Measurements from ENCODE around the gene LYPLAL1. TPM values are rescaled to one million over a fixed set of nuclear protein-coding genes. Genes with fewer than 3 reads are reported as not detected.
"Not testable (repeated sequence)": the region's sequence is repeated elsewhere in the genome, so short reads cannot be mapped to it uniquely, and the experiment has no call there.

Gene LYPLAL1
- total RNA-seq, 2 experiments from 2014 or later = 23.1 to 24.0 TPM

DNA sequence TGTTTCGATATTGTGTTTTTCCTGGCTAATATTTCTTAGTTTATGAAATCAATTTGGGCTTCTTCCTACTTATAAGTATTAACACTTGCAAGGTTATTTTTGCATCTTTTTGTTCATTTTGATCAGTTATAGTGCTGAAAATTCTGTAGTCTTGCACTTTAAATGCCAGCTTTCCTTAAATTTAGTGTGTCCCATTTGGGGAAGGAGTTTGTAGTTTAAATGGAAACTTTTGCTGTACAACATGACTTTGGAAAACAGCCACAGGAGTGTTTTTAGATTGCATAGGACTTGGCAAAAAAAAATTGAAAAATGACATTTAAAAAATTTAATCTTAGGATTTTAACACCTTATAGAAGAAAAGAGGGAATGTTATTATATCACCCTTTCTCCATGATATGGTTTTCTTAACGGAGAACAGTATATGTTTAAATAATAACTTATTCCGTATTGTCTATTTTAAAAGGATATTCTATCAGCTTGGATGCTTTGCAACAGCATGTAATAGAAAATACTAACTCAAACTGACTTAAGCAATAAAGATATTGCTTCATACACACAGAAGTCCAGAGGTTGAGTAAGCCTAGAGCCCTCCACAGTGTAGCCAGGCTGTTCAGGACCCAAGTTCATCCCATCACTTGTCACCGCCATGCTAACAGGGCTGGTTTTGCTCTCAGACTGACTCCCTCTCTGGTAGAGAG lies 53.8 kb downstream of the LYPLAL1 start:
- Mint-ChIP-seq H3K27me3 (no peaks in the 10 kb centered on the region), H3K9me3 (no peaks in the 10 kb centered on the region), H3K36me3 (peaks cover 14% of the 10 kb centered on the region), H3K4me1 (ENCODE audit: low read depth) (no peaks in the 10 kb centered on the region), H3K27ac (no peak overlapping the region), H3K4me3 (no peak overlapping the region)
- CTCF ChIA-PET = no interaction called here
- DNase-seq = no peak
- intact Hi-C loops (cut with micrococcal nuclease) = no loop called here
- POLR2A ChIA-PET = no interaction called here

DNA sequence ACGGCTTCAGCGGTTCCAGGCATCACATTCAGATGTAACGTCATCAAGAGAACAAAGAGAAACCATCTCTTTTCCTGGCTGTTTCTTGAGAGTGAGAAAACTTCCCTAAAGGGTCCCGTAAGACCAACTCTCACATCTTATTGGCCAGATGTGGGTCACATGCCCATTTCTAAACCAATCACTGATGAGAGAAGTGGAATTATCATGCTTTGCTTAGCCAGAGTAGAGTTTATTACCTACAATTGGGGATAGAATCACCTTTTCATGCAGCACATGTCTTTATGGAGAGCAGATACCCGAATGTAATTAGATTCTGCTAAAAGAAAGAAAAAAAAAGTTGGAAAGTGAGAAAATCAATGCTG lies 54.4 kb downstream of the LYPLAL1 start:
- H3K9me3 Mint-ChIP-seq = no peaks in the 10 kb centered on the region
- H3K27ac Mint-ChIP-seq = no peak overlapping the region
- ChIA-PET CTCF (no interaction called here), POLR2A (no interaction called here)
- no peak overlapping the region for H3K4me3 Mint-ChIP-seq
- H3K36me3 Mint-ChIP-seq = peaks cover 14% of the 10 kb centered on the region
- no peaks in the 10 kb centered on the region for H3K27me3 Mint-ChIP-seq
- H3K4me1 Mint-ChIP-seq (ENCODE audit: low read depth) = no peaks in the 10 kb centered on the region
- DNase-seq = no peak
- intact Hi-C loops (cut with micrococcal nuclease) = no loop called here

DNA sequence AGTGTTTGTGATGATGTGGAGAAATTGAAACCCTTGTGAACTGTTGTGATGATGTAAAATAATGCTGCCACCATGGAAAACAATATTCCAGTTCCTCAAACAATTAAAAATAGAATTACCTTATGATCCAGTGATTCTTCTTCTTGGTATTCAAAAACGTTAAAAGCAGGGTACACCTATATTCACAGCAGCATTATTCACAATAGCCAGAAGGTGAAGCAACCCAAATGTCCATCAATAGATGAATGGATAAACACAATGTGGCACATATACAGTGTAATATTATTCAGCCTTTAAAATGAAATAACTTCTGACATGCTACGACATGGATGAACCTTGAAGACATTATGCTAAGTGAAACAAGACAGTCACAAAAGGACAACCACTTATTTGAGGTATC lies 59.2 kb downstream of the LYPLAL1 start:
- Mint-ChIP-seq H3K36me3 (peaks cover 11% of the 10 kb centered on the region), H3K4me3 (no peak overlapping the region), H3K9me3 (no peaks in the 10 kb centered on the region), H3K27ac (no peak overlapping the region), H3K27me3 (no peaks in the 10 kb centered on the region), H3K4me1 (ENCODE audit: low read depth) (no peaks in the 10 kb centered on the region)
- intact Hi-C loops (cut with micrococcal nuclease) = no loop called here
- DNase-seq = no peak
- ChIA-PET CTCF (no interaction called here), POLR2A (no interaction called here)

DNA sequence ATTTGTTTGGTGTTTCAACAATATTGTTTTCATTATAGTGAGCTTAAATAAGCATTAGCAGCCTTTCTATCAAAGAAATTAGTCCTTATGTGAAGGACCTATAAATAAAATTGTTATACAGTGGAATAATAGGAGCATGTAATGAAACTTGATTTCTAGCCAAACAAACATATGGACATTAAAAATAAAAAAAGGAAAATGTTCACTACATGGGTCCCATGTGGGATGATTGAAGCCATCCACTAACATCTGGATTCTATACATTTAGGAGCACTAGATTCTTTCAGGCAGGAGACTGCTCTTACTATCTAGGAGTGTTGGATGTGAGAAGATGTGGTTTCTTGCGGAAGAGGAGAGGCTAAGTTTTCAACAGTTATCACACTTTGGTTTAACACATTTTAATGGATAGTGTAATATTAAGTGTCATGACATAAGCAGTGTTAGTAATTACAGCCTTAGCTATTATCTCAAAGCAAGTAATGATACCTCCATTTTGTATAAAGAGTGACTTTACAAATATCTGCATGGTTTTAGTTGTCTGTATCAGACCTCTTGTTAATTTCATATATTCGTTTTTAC lies 62.3 kb downstream of the LYPLAL1 start:
- Mint-ChIP-seq H3K27me3 (no peaks in the 10 kb centered on the region), H3K4me1 (ENCODE audit: low read depth) (no peaks in the 10 kb centered on the region), H3K9me3 (no peaks in the 10 kb centered on the region), H3K4me3 (no peak overlapping the region), H3K36me3 (peaks cover under 1% of the 10 kb centered on the region), H3K27ac (no peak overlapping the region)
- DNase-seq = no peak
- ChIA-PET POLR2A (no interaction called here), CTCF (no interaction called here)
- intact Hi-C loops (cut with micrococcal nuclease) = no loop called here

DNA sequence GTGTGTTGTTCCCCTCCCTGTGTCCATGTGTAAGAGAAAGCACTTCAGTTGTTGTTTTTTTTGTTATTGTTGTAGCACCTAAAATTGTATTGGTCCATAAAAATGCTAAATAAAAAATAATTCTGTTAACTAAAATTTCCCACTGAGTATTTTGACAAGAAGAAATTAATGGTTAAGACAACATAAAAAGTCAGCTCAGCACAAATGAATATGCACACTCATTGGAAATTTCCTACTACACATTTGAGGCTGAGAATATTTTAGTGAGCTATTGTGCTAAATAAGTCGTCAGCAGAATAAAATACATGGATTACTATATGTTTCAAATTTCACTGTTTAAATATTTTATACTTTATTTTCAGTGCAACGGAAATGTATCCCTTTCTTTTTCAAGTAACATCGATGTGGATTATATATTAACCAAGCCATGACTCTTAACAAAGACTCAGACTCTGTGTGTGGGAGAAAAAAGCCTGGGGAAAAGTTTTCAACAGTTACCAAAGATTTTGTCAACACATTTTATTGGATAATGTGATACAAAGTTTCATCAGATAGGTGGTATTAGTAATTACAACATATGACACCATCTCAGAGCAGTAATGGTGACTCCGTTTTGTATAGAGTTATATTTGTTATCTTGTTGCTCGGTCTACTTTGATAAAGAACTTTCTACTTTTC lies 63.4 kb downstream of the LYPLAL1 start:
- no peaks in the 10 kb centered on the region for H3K27me3 Mint-ChIP-seq
- H3K36me3 Mint-ChIP-seq = no peaks in the 10 kb centered on the region
- H3K4me3 Mint-ChIP-seq = no peak overlapping the region
- DNase-seq = no peak
- intact Hi-C loops (cut with micrococcal nuclease) = no loop called here
- ChIA-PET POLR2A (interaction anchor here (0.6 kb wide), 1 partner anchor 236 kb away, joined by 4 read pairs; no protein-coding TSS in a partner anchor), CTCF (no interaction called here)
- H3K9me3 Mint-ChIP-seq = no peaks in the 10 kb centered on the region
- H3K4me1 Mint-ChIP-seq (ENCODE audit: low read depth) = no peaks in the 10 kb centered on the region
- H3K27ac Mint-ChIP-seq = no peak overlapping the region

DNA sequence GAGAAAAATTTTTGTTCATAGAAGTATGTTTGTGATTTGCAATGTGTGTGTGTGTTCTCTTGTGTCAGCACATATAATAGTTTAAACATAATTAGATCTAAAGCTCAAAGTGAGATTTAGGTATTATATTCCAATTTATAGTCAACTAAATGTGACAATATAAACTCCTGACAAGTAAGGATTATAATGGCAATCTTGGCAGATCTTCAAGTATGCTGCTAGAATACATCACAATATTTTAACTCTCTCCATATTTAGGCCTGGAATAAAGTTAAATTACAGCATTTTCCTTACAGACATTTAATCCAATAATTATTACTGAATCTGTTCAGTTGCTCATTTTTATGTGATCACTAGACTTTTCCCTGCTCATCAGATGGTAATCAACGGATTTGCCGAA lies 65.8 kb downstream of the LYPLAL1 start:
- intact Hi-C loops (cut with micrococcal nuclease) = no loop called here
- Mint-ChIP-seq H3K27me3 (no peaks in the 10 kb centered on the region), H3K4me1 (ENCODE audit: low read depth) (no peaks in the 10 kb centered on the region), H3K36me3 (no peaks in the 10 kb centered on the region), H3K9me3 (no peaks in the 10 kb centered on the region), H3K4me3 (no peak overlapping the region), H3K27ac (no peak overlapping the region)
- POLR2A ChIA-PET = no interaction called here
- CTCF ChIA-PET = no interaction called here
- DNase-seq = no peak

DNA sequence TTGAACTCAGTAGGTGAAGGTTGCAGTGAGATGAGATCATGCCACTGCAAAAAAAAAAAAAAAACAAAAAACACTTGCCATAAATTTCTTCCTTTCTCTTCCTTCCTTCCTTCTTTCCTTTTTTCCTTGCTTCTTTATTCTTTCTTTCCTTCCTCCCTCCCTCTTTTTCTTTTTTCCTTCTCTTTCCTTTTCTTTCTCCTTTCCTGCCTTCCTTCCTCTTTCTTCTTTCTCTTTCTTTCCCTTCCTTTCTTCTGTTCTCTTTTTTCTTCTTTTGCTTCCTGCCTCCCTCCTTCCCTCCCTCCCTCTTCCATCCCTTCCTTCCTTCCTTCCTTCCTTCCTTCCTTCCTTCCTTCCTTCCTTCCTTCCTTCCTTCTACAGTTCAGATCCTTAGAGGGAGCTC lies 71.2 kb downstream of the LYPLAL1 start:
- intact Hi-C loops (cut with micrococcal nuclease) = no loop called here
- CTCF ChIA-PET = interaction anchor here (0.7 kb wide), 1 partner anchor 172 kb away, joined by 3 read pairs; no protein-coding TSS in a partner anchor
- Mint-ChIP-seq H3K27me3 (no peaks in the 10 kb centered on the region), H3K36me3 (no peaks in the 10 kb centered on the region), H3K4me3 (no peak overlapping the region), H3K27ac (no peak overlapping the region), H3K4me1 (ENCODE audit: low read depth) (no peaks in the 10 kb centered on the region), H3K9me3 (no peaks in the 10 kb centered on the region)
- DNase-seq = no peak
- POLR2A ChIA-PET = interaction anchor here (0.6 kb wide), 1 partner anchor 522 kb away, joined by 3 read pairs; no protein-coding TSS in a partner anchor

DNA sequence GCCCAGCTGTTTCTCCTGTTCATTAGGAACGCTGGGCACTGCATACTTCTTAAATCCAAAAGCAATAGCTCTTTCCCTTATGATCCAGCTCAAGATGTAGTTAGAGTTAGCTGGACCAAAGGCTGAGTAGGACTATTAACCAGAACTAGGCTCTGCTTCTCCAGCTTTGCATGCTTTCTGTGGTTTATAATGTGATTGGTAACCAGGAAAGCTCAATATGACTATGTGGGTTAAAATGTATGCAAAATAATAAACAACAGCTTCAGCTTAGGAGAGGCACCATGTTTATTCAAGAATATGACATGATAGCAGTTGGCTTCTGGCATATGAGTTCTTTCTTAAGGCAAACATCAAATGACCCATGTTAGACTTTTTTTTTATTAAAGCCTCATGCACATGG lies 73.8 kb downstream of the LYPLAL1 start:
- Mint-ChIP-seq H3K9me3 (peaks cover 9% of the 10 kb centered on the region), H3K4me3 (no peak overlapping the region), H3K4me1 (ENCODE audit: low read depth) (no peaks in the 10 kb centered on the region), H3K27me3 (no peaks in the 10 kb centered on the region), H3K36me3 (peaks cover 3% of the 10 kb centered on the region), H3K27ac (no peak overlapping the region)
- POLR2A ChIA-PET = no interaction called here
- intact Hi-C loops (cut with micrococcal nuclease) = no loop called here
- no peak for DNase-seq
- CTCF ChIA-PET = no interaction called here

DNA sequence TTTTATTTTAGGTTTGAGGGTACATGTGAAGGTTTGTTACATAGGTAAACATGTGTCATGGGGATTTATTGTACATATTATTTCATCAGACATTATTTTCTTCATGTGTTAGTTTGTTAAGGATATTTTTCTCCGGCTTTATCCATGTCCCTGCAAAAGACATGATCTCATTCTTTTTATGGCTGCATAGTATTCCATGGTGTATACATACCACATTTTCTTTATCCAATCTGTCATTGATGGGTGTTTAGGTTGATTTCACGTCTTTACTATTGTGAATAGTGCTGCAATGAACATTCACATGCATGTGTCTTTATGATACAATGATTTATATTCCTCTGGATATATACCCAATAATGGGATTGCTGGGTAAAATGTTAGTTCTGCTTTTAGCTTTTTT lies 76.8 kb downstream of the LYPLAL1 start:
- not testable (repeated sequence) for H3K27ac Mint-ChIP-seq
- H3K36me3 Mint-ChIP-seq = peaks cover 19% of the 10 kb centered on the region

DNA sequence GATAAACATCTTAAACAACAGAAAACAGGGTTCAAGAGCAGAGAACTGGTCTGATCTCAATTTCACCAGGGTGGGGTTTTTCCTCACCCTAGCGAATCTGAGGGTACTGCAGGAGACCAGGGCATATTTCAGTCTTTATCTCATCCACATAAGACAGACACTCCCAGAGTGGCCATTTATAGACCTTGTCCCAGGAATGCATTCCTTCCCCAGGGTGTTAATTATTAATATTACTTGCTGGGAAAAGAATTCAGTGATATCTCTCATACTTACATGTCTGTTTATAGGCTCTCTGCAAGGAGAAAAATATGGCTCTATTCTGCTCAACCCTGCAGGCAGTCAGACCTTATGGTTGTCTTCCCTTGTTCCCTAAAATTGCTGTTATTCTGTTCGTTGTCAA lies 84.1 kb downstream of the LYPLAL1 start:
- no peaks in the 10 kb centered on the region for H3K27me3 Mint-ChIP-seq
- ChIA-PET POLR2A (no interaction called here), CTCF (no interaction called here)
- no peak for DNase-seq
- no peak overlapping the region for H3K4me3 Mint-ChIP-seq
- H3K4me1 Mint-ChIP-seq (ENCODE audit: low read depth) = no peaks in the 10 kb centered on the region
- peaks cover 22% of the 10 kb centered on the region for H3K36me3 Mint-ChIP-seq
- peaks cover 43% of the 10 kb centered on the region for H3K9me3 Mint-ChIP-seq
- intact Hi-C loops (cut with micrococcal nuclease) = no loop called here
- no peak overlapping the region for H3K27ac Mint-ChIP-seq

More for the DNA sequence above, 76.8 kb downstream of the LYPLAL1 start:
- H3K4me3 Mint-ChIP-seq; H3K4me1 Mint-ChIP-seq (ENCODE audit: low read depth); POLR2A ChIA-PET; intact Hi-C loops (cut with micrococcal nuclease); DNase-seq; H3K27me3 Mint-ChIP-seq; CTCF ChIA-PET: not testable (repeated sequence)
- peaks cover 21% of the 10 kb centered on the region for H3K9me3 Mint-ChIP-seq

DNA sequence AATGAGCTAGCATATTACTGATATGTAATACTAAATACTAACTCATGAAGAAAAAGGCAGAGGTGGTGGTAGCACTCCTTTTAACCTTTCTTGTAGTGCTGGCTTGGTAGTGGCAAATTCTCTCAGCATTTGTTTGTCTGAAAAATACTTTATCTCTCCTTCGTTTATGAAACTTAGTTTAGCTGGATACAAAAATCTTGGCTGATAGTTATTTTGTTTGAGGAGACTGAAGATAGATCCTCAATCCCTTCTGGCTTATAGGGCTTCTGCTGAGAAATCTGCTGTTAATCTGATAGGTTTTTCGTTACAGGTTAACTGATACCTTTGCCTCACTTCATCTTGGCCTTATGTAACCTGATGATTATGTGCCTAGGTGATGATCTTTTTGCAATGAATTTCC lies 87.8 kb downstream of the LYPLAL1 start:
- ChIA-PET CTCF (no interaction called here), POLR2A (no interaction called here)
- H3K36me3 Mint-ChIP-seq = peaks cover 9% of the 10 kb centered on the region
- no peak overlapping the region for H3K4me3 Mint-ChIP-seq
- H3K27ac Mint-ChIP-seq = no peak overlapping the region
- no peak for DNase-seq
- intact Hi-C loops (cut with micrococcal nuclease) = no loop called here
- no peaks in the 10 kb centered on the region for H3K4me1 Mint-ChIP-seq (ENCODE audit: low read depth)
- H3K27me3 Mint-ChIP-seq = no peaks in the 10 kb centered on the region
- peaks cover 30% of the 10 kb centered on the region for H3K9me3 Mint-ChIP-seq

Measured in activated CD4-positive, alpha-beta memory T cell treated with anti-CD3 and anti-CD28 coated beads for 36 hours (primary cell).